Pancreas (tissue), 10 donors: ENCODE data around the gene ATP5F1D. TPM values are rescaled to one million over a fixed set of nuclear protein-coding genes. Genes with fewer than 3 reads are reported as not detected.

Source experiments
- ATAC-seq, 4 donors: fragments of 200-7000 bp; cut with Tn5 transposase; one replicate each; pipeline versions ENCODE4 v1.8.0 to v1.9.1; 2020; ENCODE audit warnings: mild to moderate bottlenecking in 4 of 4, moderate library complexity in 4 of 4
- DNase-seq, 6 donors: peaks; one replicate each; pipeline ENCODE4 v3.0.0-alpha.2; 2020
- FAIRE-seq: peaks from 2 replicates; lab custom pipeline; 2012; peaks lifted over from hg19 to GRCh38; lab: Jason Lieb, UNC
- H3K27ac ChIP-seq, 4 donors: fragments of 200-600 bp; sonication (generic); 1 replicate in 3 of 4; 2 replicates in 1 of 4; pipeline versions ENCODE4 v1.5.0 to v1.8.0; 2020
- H3K27me3 ChIP-seq, 4 donors: fragments of 200-600 bp; one replicate each; pipeline ENCODE4 v1.8.0; 2021
- H3K36me3 ChIP-seq, 3 donors: fragments of 200-600 bp; sonication (generic) in 1 of 3; one replicate each; pipeline versions ENCODE4 v1.5.0 to v1.8.0; 2020 to 2021
- H3K4me1 ChIP-seq, 3 donors: fragments of 200-600 bp; one replicate each; pipeline ENCODE4 v1.8.0; 2021
- H3K4me3 ChIP-seq, 4 donors: fragments of 200-600 bp; sonication (generic) in 2 of 4; one replicate each; pipeline versions ENCODE4 v1.5.0 to v1.8.0; 2020 to 2021
- H3K9me3 ChIP-seq, 4 donors: fragments of 200-600 bp; one replicate each; pipeline ENCODE4 v1.8.0; 2021
- CTCF ChIP-seq, 4 donors: fragments of 200-600 bp; sonication (generic) in 3 of 4; IDR thresholded peaks; one replicate each; pipeline versions ENCODE4 v1.5.0 to v1.8.0; 2021; ENCODE audit warnings: antibody characterized with exemption in 4 of 4
- WGBS, 2 donors: extraction: QIAGEN DNeasy Blood & Tissue Kit; methylation state at CpG; one replicate each; pipeline ENCODE4 v1.1.7; 2013; 5-methylcytosine and 5-hydroxymethylcytosine counted together
- intact Hi-C, 3 donors: fragments of 100-400 bp; cut with DNase I; formaldehyde crosslinking; loops; one replicate each; pipeline versions ENCODE4 v1.11.1 to v1.14.2; 2022
- polyA plus RNA-seq, 2 donors: library from polyadenylated mRNA; stranded (reverse); fragments of 200-250 nt; gene quantifications; one replicate each; pipeline ENCODE4 v1.2.3, GENCODE V29; 2013
- total RNA-seq, 6 donors: library from RNA; stranded (reverse); fragmentation: NEBNext Ultra II Directional in 4 of 6; extraction: Animal tissue kit (Norgen Biotek cat#: 25700) in 4 of 6; gene quantifications; one replicate each; pipeline versions ENCODE4 v1.2.1 to v1.2.4, GENCODE V29; 2021 to 2023
- donor health status: healthy with polysubstance abuse.
- donor health status: DM: no; HTN: no; CAD: no; lungs with moderate emphysema.
- donor health status: DM: no; HTN: no; CAD: no.
- donor health status: control.
- donor health status: control.
- donor health status: Bipolar disorder and iron deficiency.
- donor health status: DM: yes; HTN: yes; CAD: no.
- donor health status: DM: no; HTN: no; CAD: no.
- donor health status: DM: no; HTN: no; CAD: no.
- donor health status: DM: yes; HTN: yes; CAD: no.

The ATP5F1D gene
- total and polyA plus RNA-seq, 8 donors = 97.3 to 515 (median 167) TPM

GRCh38 chr19:1220976-1221903 lies 20.3 kb upstream of the ATP5F1D start:
- Histone ChIP-seq H3K27me3 (no peaks in the 10 kb centered on the region), H3K27ac (no peak overlapping the region), H3K4me3 (no peak overlapping the region), H3K9me3 (no peaks in the 10 kb centered on the region), H3K36me3 (peaks cover 0 to 20% (median 8%) of the 10 kb centered on the region in 3 donors), H3K4me1 (peaks cover 0 to 5% (median 4%) of the 10 kb centered on the region in 3 donors)
- ATAC-seq (peak; percentile 76 to 89 (median 84)), DNase-seq (peak in 5 of 6 donors; percentile 71 to 94 (median 86)), FAIRE-seq (no peak)
- 53 to 56% methylated on average over 38 of the region's 38 CpGs for WGBS, 2 donors
- intact Hi-C loops = no loop called here
- TF ChIP-seq CTCF (IDR thresholded peaks at IDR 0.05) = peak; percentile 55 to 78 (median 71)

- no peaks in the 10 kb centered on the region for H3K9me3 ChIP-seq
- H3K4me1 ChIP-seq = peaks cover 0 to 5% (median 4%) of the 10 kb centered on the region in 3 donors
- H3K36me3 ChIP-seq = peaks cover 5 to 20% (median 8%) of the 10 kb centered on the region in 3 donors
- ATAC-seq (no peak), FAIRE-seq (no peak), DNase-seq (peak in 2 of 6 donors; percentile 47 to 82)
- no peak for TF ChIP-seq CTCF (IDR thresholded peaks at IDR 0.05)
- H3K27ac ChIP-seq = no peak overlapping the region
- 77 to 84% methylated on average over 18 to 22 of the region's 22 CpGs for WGBS, 2 donors
- H3K4me3 ChIP-seq = no peak overlapping the region
- H3K27me3 ChIP-seq = no peaks in the 10 kb centered on the region
- intact Hi-C loops = no loop called here
These were observed 19.7 kb upstream of the ATP5F1D start for GRCh38 chr19:1221904-1222255.

- TF ChIP-seq CTCF (IDR thresholded peaks at IDR 0.05) = no peak
- Histone ChIP-seq H3K4me3 (no peak overlapping the region), H3K27me3 (no peaks in the 10 kb centered on the region), H3K9me3 (no peaks in the 10 kb centered on the region), H3K36me3 (peaks cover 5 to 21% (median 8%) of the 10 kb centered on the region in 3 donors), H3K4me1 (peaks cover 0 to 5% (median 4%) of the 10 kb centered on the region in 3 donors), H3K27ac (no peak overlapping the region)
- WGBS, 2 donors = 86 to 90% methylated on average over 11 to 14 of the region's 14 CpGs
- ATAC-seq (no peak), DNase-seq (peak in 2 of 6 donors; percentile 33 to 73), FAIRE-seq (no peak)
- intact Hi-C loops = no loop called here
These were observed 19.2 kb upstream of the ATP5F1D start for GRCh38 chr19:1222394-1222793.

GRCh38 chr19:1223018-1223855 lies 18.3 kb upstream of the ATP5F1D start:
- H3K4me3 ChIP-seq = no peak overlapping the region
- FAIRE-seq = no peak
- peak in 1 of 4 donors; percentile 6 for TF ChIP-seq CTCF (IDR thresholded peaks at IDR 0.05)
- WGBS, 2 donors = 80 to 82% methylated on average over 47 to 48 of the region's 48 CpGs
- intact Hi-C loops = no loop called here
- DNase-seq = peak in 2 of 6 donors; percentile 53 to 83
- ATAC-seq = no peak
- peaks cover 5 to 28% (median 8%) of the 10 kb centered on the region in 3 donors for H3K36me3 ChIP-seq
- H3K27me3 ChIP-seq = no peaks in the 10 kb centered on the region
- no peak overlapping the region for H3K27ac ChIP-seq
- peaks cover 0 to 5% (median 4%) of the 10 kb centered on the region in 3 donors for H3K4me1 ChIP-seq
- H3K9me3 ChIP-seq = no peaks in the 10 kb centered on the region
